ENCODE data around the gene RAB33B.

The RAB33B gene

GRCh38 chr4:139503622-139504166 is 49.8 kb downstream of the RAB33B start:
- DNase-seq, result no peak

GRCh38 chr4:139506774-139507173 is 52.9 kb downstream of the RAB33B start:
- no peak for DNase-seq

- DNase-seq, result no peak
These were observed 54.8 kb downstream of the RAB33B start for GRCh38 chr4:139508581-139509237.

- DNase-seq, result peak in 17 of 58 donors; percentile 5 to 44 (median 16)
These were observed 55.9 kb downstream of the RAB33B start for GRCh38 chr4:139509727-139510410.

- DNase-seq, result peak in 6 of 58 donors; percentile 3 to 35 (median 26)
These were observed 57.4 kb downstream of the RAB33B start for GRCh38 chr4:139511320-139511719.

GRCh38 chr4:139514382-139515059 is 60.6 kb downstream of the RAB33B start:
- no peak for DNase-seq

GRCh38 chr4:139515531-139515958 is 61.6 kb downstream of the RAB33B start:
- DNase-seq, result no peak

- peak in 11 of 58 donors; percentile 10 to 69 (median 42) for DNase-seq
These were observed 68.0 kb downstream of the RAB33B start for GRCh38 chr4:139521754-139522401.

GRCh38 chr4:139522457-139522856 is 68.5 kb downstream of the RAB33B start:
- DNase-seq, result peak in 1 of 58 donors; percentile 13

- DNase-seq, result no peak
These were observed 69.2 kb downstream of the RAB33B start for GRCh38 chr4:139523076-139523475.

GRCh38 chr4:139524062-139524631 is 70.2 kb downstream of the RAB33B start:
- peak in 4 of 58 donors; percentile 6 to 19 (median 8) for DNase-seq

- no peak for DNase-seq
These were observed 71.5 kb downstream of the RAB33B start for GRCh38 chr4:139525414-139525813.

Data from anterior cingulate cortex (tissue), 58 donors.